ENCODE data around the gene KCNH6. TPM values are rescaled to one million over a fixed set of nuclear protein-coding genes. Genes with fewer than 3 reads are reported as not detected.

Gene KCNH6
- total RNA-seq, 6 donors from 2014 or later, result 0.22 to 4.2 (median 0.31) TPM; not detected in 2

DNA sequence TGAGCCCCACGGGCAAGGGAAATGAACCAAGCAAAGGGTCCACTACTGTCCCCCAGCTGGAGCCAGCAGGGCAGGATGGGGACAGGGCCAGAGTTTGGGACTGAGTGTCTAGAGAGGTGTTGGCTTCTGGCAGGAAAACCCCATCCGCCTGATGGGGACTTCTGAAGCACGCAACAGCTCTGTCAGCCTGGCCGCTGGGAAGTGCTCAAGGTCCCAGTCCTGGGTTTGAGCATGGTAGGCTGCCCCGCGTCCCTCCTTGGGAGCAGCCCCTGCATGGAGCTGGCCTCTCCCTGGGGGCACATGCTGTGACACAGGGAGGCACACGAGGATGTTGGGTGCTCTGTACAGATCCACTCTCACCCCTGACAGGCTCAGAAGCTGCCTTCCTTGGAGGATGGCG is 31.7 kb upstream of the KCNH6 start:
- no peaks in the 10 kb centered on the region for H3K27me3 ChIP-seq
- H3K4me3 ChIP-seq, result no peak overlapping the region
- no peaks in the 10 kb centered on the region for H3K9me3 ChIP-seq
- DNase-seq, result peak in 1 of 2 donors; percentile 59
- WGBS, 2 donors, result 79% methylated on average over 4 of the region's 8 CpGs; no CpG with 5 or more reads in 1 of the 2 donors
- ATAC-seq (ENCODE audit: low FRiP score in 2 of 2), result no peak
- peak overlapping the region in 1 of 4 donors; percentile 27 for H3K27ac ChIP-seq
- H3K36me3 ChIP-seq, result no peaks in the 10 kb centered on the region
- TF ChIP-seq POLR2AphosphoS5 (IDR thresholded peaks at IDR 0.05) (no peak), EP300 (IDR thresholded peaks at IDR 0.05) (no peak), POLR2A (IDR thresholded peaks at IDR 0.05) (no peak)
- TF ChIP-seq, protein P1, sequence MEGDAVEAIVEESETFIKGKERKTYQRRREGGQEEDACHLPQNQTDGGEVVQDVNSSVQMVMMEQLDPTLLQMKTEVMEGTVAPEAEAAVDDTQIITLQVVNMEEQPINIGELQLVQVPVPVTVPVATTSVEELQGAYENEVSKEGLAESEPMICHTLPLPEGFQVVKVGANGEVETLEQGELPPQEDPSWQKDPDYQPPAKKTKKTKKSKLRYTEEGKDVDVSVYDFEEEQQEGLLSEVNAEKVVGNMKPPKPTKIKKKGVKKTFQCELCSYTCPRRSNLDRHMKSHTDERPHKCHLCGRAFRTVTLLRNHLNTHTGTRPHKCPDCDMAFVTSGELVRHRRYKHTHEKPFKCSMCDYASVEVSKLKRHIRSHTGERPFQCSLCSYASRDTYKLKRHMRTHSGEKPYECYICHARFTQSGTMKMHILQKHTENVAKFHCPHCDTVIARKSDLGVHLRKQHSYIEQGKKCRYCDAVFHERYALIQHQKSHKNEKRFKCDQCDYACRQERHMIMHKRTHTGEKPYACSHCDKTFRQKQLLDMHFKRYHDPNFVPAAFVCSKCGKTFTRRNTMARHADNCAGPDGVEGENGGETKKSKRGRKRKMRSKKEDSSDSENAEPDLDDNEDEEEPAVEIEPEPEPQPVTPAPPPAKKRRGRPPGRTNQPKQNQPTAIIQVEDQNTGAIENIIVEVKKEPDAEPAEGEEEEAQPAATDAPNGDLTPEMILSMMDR (IDR thresholded peaks at IDR 0.05), result no peak
- H3K4me1 ChIP-seq, result peaks cover 2 to 8% (median 5%) of the 10 kb centered on the region in 4 donors

DNA sequence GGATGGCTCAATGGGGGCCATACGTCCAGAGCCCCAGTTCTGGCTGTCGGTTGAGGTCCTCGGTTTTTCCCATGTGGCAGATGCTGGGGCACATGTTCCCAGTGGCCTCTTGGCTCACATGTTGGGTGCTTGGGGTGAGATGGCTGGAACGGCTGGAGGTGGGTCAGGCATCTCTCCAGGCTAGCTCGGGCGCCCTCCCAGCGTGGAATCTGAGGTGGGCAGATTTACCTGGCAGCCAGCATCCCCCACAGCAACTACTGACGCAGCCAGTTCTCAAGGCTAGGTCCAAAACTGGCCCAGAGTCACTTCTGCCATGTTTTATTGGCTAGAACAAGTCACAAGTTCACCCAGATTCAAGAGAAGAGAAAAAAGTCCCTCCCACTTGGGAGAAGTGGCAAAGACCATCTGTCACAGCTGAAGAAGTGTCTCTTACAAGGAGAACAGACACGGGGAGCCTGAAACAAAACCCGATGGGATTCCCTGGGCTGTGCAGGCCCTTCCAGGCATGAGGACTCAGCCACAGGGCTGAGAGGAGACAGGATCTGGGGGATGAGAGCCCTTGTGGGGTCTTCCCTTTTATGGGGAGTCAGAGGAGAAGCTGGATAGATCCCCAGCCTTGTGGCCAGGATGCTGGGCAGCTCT is 31.1 kb upstream of the KCNH6 start:
- Histone ChIP-seq H3K27me3 (no peaks in the 10 kb centered on the region), H3K4me3 (no peak overlapping the region), H3K27ac (peak overlapping the region in 1 of 4 donors; percentile 17), H3K9me3 (no peaks in the 10 kb centered on the region), H3K4me1 (peaks cover 4 to 9% (median 6%) of the 10 kb centered on the region in 4 donors), H3K36me3 (no peaks in the 10 kb centered on the region)
- ATAC-seq (ENCODE audit: low FRiP score in 2 of 2), result no peak
- no peak for DNase-seq
- TF ChIP-seq POLR2A (IDR thresholded peaks at IDR 0.05), result no peak
- no peak for TF ChIP-seq POLR2AphosphoS5 (IDR thresholded peaks at IDR 0.05)
- no peak for TF ChIP-seq EP300 (IDR thresholded peaks at IDR 0.05)
- TF ChIP-seq, protein P1 (IDR thresholded peaks at IDR 0.05), result no peak
- WGBS, 2 donors, result 79 to 82% methylated on average over 3 to 10 of the region's 10 CpGs

GRCh38 chr17:63492940-63493339 is 30.2 kb upstream of the KCNH6 start:
- Histone ChIP-seq H3K27ac (peak overlapping the region in 1 of 4 donors; percentile 17), H3K27me3 (no peaks in the 10 kb centered on the region), H3K9me3 (no peaks in the 10 kb centered on the region), H3K4me1 (peaks cover 10 to 17% (median 13%) of the 10 kb centered on the region in 4 donors), H3K4me3 (no peak overlapping the region), H3K36me3 (no peaks in the 10 kb centered on the region)
- ATAC-seq (ENCODE audit: low FRiP score in 2 of 2) (no peak), DNase-seq (no peak)
- WGBS, 2 donors, result 87 to 98% methylated on average over 6 of the region's 6 CpGs
- TF ChIP-seq POLR2A (IDR thresholded peaks at IDR 0.05) (no peak), EP300 (IDR thresholded peaks at IDR 0.05) (no peak), POLR2AphosphoS5 (IDR thresholded peaks at IDR 0.05) (no peak)
- TF ChIP-seq, protein P1 (IDR thresholded peaks at IDR 0.05), result no peak

GRCh38 chr17:63493411-63493810 is 29.7 kb upstream of the KCNH6 start:
- DNase-seq (no peak), ATAC-seq (ENCODE audit: low FRiP score in 2 of 2) (no peak)
- Histone ChIP-seq H3K27ac (no peak overlapping the region), H3K4me1 (peaks cover 15 to 21% (median 16%) of the 10 kb centered on the region in 4 donors), H3K9me3 (no peaks in the 10 kb centered on the region), H3K4me3 (no peak overlapping the region), H3K27me3 (no peaks in the 10 kb centered on the region), H3K36me3 (no peaks in the 10 kb centered on the region)
- TF ChIP-seq POLR2A (IDR thresholded peaks at IDR 0.05), result no peak
- TF ChIP-seq POLR2AphosphoS5 (IDR thresholded peaks at IDR 0.05), result no peak
- TF ChIP-seq EP300 (IDR thresholded peaks at IDR 0.05), result no peak
- TF ChIP-seq, protein P1 (IDR thresholded peaks at IDR 0.05), result no peak
- 87 to 91% methylated on average over 8 to 9 of the region's 9 CpGs for WGBS, 2 donors
